ENCODE measurements around the gene SDC3. TPM values are rescaled to one million over a fixed set of nuclear protein-coding genes. Genes with fewer than 3 reads are reported as not detected.

The SDC3 gene
- polyA plus RNA-seq, 3 donors, result 0.05 to 1.2 (median 0.12) TPM

DNA sequence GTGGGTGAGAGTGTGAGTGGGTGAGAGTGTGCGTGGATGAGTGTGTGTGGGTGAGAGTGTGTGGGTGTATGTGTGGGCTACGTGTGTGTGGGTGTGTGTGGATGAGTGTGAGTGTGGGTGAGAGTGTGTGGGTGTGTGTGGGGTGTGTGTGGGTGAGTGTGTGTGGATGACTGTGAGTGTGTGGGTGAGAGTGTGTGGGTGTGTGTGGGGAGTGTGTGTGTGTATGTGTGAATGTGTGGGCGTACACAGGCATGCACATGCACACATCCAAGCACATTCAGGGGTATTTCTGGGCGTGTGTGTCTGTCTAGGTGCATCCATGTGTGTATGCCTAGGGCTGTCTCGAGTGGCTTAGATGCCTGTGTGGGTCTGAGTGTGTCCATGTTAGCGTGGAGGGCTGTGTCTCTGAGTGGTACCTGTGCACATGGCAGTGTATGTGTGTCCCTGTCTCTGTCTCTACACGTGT, 14.0 kb downstream of the SDC3 start:
- Histone ChIP-seq H3K27me3 (ENCODE audit: control insufficient read depth in 2 of 2, insufficient read depth in 2 of 2, low read length in 2 of 2) (peaks cover 0 to 15% of the 10 kb centered on the region in 2 donors), H3K27ac (ENCODE audit: low read depth in 1 of 2, low read length in 2 of 2) (no peak overlapping the region), H3K4me3 (replicated peaks in 1 of 3; ENCODE audit: low read depth in 2 of 3, low read length in 3 of 3) (no peak overlapping the region), H3K9me3 (replicated peaks in 1 of 2; ENCODE audit: control insufficient read depth in 1 of 2, insufficient read depth in 1 of 2, low read length in 2 of 2) (no peaks in the 10 kb centered on the region), H3K4me1 (ENCODE audit: control insufficient read depth in 1 of 2, insufficient read depth in 2 of 2, low read length in 2 of 2) (peaks cover 11 to 20% of the 10 kb centered on the region in 2 donors), H3K4me2 (replicated peaks; ENCODE audit: extremely low read depth, low read length, poor library complexity, severe bottlenecking) (no peak overlapping the region), H3K9ac (ENCODE audit: insufficient read depth, low read length, poor library complexity, severe bottlenecking) (no peak overlapping the region), H3K79me2 (ENCODE audit: insufficient read depth, low read length) (no peaks in the 10 kb centered on the region), H3K36me3 (replicated peaks in 1 of 2; ENCODE audit: control insufficient read depth in 1 of 2, insufficient read depth in 2 of 2, low read length in 2 of 2) (no peaks in the 10 kb centered on the region), H2AFZ (ENCODE audit: insufficient read depth, low read depth, low read length, poor library complexity, severe bottlenecking) (no peak overlapping the region), H4K20me1 (ENCODE audit: insufficient read depth, low read length) (peaks cover 5% of the 10 kb centered on the region)
- no peak for DNase-seq
- Mint-ChIP-seq H3K4me3 (no peak overlapping the region), H3K27me3 (ENCODE audit: low read depth in 3 of 3) (peaks cover 35 to 61% (median 46%) of the 10 kb centered on the region in 3 donors), H3K4me1 (peaks cover 18% of the 10 kb centered on the region), H3K36me3 (no peaks in the 10 kb centered on the region), H3K27ac (no peak overlapping the region), H3K9me3 (peaks cover 0 to 2% (median 0%) of the 10 kb centered on the region in 7 donors)
- TF ChIP-seq, protein P1, sequence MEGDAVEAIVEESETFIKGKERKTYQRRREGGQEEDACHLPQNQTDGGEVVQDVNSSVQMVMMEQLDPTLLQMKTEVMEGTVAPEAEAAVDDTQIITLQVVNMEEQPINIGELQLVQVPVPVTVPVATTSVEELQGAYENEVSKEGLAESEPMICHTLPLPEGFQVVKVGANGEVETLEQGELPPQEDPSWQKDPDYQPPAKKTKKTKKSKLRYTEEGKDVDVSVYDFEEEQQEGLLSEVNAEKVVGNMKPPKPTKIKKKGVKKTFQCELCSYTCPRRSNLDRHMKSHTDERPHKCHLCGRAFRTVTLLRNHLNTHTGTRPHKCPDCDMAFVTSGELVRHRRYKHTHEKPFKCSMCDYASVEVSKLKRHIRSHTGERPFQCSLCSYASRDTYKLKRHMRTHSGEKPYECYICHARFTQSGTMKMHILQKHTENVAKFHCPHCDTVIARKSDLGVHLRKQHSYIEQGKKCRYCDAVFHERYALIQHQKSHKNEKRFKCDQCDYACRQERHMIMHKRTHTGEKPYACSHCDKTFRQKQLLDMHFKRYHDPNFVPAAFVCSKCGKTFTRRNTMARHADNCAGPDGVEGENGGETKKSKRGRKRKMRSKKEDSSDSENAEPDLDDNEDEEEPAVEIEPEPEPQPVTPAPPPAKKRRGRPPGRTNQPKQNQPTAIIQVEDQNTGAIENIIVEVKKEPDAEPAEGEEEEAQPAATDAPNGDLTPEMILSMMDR (IDR thresholded peaks at IDR 0.05), result no peak
- WGBS (ENCODE audit: insufficient coverage), result 76% methylated on average over 6 of the region's 7 CpGs
- intact Hi-C loops (cut with micrococcal nuclease), result no loop called here

DNA sequence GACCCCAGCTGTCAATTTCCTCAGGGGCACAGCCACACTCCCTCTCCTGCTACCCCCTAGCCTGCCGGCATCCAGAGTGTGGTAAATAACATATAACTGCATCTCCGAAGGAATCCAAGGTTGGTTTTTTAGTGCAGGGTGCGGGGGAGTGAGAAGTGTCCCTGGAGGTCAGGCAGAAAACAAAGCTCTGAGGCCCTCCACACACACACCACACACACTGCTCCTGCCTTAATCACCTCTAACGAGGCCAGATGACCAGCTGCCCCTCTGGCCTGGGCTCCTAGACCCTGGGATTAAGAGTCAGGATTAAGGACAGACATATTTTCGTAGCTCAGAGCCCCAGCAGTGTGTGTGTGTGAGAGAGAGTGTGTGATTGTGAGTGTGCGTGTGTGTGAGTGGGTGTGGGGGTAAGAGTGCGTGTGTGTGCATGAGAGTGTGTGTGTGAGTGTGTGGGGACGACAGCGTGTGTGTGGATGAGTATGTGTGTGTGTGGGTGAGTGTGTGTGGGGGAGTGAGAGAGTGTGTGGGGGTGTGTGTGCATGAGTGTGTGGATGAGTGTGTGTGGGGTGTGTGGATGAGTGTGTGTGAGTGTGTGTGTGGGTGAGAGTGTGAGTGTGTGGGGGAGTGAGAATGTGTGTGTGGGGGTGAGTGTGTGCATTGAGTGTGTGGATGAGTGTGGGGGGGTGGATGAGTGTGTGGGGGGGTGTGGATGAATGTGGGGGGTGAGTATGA, 14.6 kb downstream of the SDC3 start:
- Histone ChIP-seq H3K79me2 (ENCODE audit: insufficient read depth, low read length) (no peaks in the 10 kb centered on the region), H3K9ac (ENCODE audit: insufficient read depth, low read length, poor library complexity, severe bottlenecking) (no peak overlapping the region), H3K4me3 (replicated peaks in 1 of 3; ENCODE audit: low read depth in 2 of 3, low read length in 3 of 3) (no peak overlapping the region), H2AFZ (ENCODE audit: insufficient read depth, low read depth, low read length, poor library complexity, severe bottlenecking) (no peak overlapping the region), H3K27me3 (ENCODE audit: control insufficient read depth in 2 of 2, insufficient read depth in 2 of 2, low read length in 2 of 2) (peaks cover 0 to 21% of the 10 kb centered on the region in 2 donors), H3K4me2 (replicated peaks; ENCODE audit: extremely low read depth, low read length, poor library complexity, severe bottlenecking) (no peak overlapping the region), H3K4me1 (ENCODE audit: control insufficient read depth in 1 of 2, insufficient read depth in 2 of 2, low read length in 2 of 2) (peaks cover 11 to 20% of the 10 kb centered on the region in 2 donors), H4K20me1 (ENCODE audit: insufficient read depth, low read length) (peaks cover 5% of the 10 kb centered on the region), H3K9me3 (replicated peaks in 1 of 2; ENCODE audit: control insufficient read depth in 1 of 2, insufficient read depth in 1 of 2, low read length in 2 of 2) (no peaks in the 10 kb centered on the region), H3K36me3 (replicated peaks in 1 of 2; ENCODE audit: control insufficient read depth in 1 of 2, insufficient read depth in 2 of 2, low read length in 2 of 2) (no peaks in the 10 kb centered on the region), H3K27ac (ENCODE audit: low read depth in 1 of 2, low read length in 2 of 2) (no peak overlapping the region)
- intact Hi-C loops (cut with micrococcal nuclease), result no loop called here
- WGBS (ENCODE audit: insufficient coverage), result 93% methylated on average over 6 of the region's 9 CpGs
- Mint-ChIP-seq H3K36me3 (no peaks in the 10 kb centered on the region), H3K4me3 (peak overlapping the region in 1 of 2 donors; percentile 17), H3K9me3 (peaks cover 0 to 2% (median 0%) of the 10 kb centered on the region in 7 donors), H3K4me1 (peaks cover 18% of the 10 kb centered on the region), H3K27ac (no peak overlapping the region), H3K27me3 (ENCODE audit: low read depth in 3 of 3) (peaks cover 34 to 59% (median 46%) of the 10 kb centered on the region in 3 donors)
- TF ChIP-seq, protein P1 (IDR thresholded peaks at IDR 0.05), result no peak
- DNase-seq, result no peak

Measured in CD14-positive monocyte (primary cell).